Colonic mucosa (tissue), 4 donors: Measurements from ENCODE around the gene MFNG. TPM values are rescaled to one million over a fixed set of nuclear protein-coding genes. Genes with fewer than 3 reads are reported as not detected.

Experiments
- DNase-seq: peaks from one replicate; pipeline ENCODE4 v3.0.0-alpha.2; 2020
- H3K27ac ChIP-seq: fragments of 200-600 bp; one replicate; pipeline ENCODE4 v1.8.0; 2021
- H3K27me3 ChIP-seq: fragments of 200-600 bp; one replicate; pipeline ENCODE4 v1.8.0; 2021
- H3K36me3 ChIP-seq: fragments of 200-600 bp; one replicate; pipeline ENCODE4 v1.8.0; 2021
- H3K4me1 ChIP-seq: fragments of 200-600 bp; one replicate; pipeline ENCODE4 v1.8.0; 2021; ENCODE audit warnings: mild to moderate bottlenecking
- H3K4me3 ChIP-seq: fragments of 200-600 bp; one replicate; pipeline ENCODE4 v1.8.0; 2021
- H3K9ac ChIP-seq, 2 donors: one replicate each; pipeline ENCODE4 v1.7.0; 2013; ENCODE audit warnings: control low read depth in 2 of 2, low read depth in 2 of 2, low read length in 2 of 2
- H3K9me3 ChIP-seq: fragments of 200-600 bp; one replicate; pipeline ENCODE4 v1.8.0; 2021
- intact Hi-C: fragments of 100-400 bp; cut with DNase I; formaldehyde crosslinking; loops from one replicate; pipeline ENCODE4 v1.14.1; 2022
- total RNA-seq, 2 donors: library from RNA; stranded (reverse); fragmentation: NEBNext Ultra II Directional in 1 of 2; extraction: Animal tissue kit (Norgen Biotek cat#: 25700) in 1 of 2; gene quantifications; one replicate each; pipeline ENCODE4 v1.2.1, GENCODE V29; 2021
- TF ChIP-seq, protein P1 (sequence below): fragments of 200-600 bp; IDR thresholded peaks from one replicate; pipeline ENCODE4 v1.8.0; 2022; ENCODE audit warnings: antibody characterized with exemption, mild to moderate bottlenecking
- donor health status: healthy.
- donor health status: DM: no; HTN: no; CAD: no.
- donor health status: DM: no; HTN: no; CAD: no.

The MFNG gene
- total RNA-seq, 2 donors from 2014 or later, result 6.5 to 10.7 TPM

DNA sequence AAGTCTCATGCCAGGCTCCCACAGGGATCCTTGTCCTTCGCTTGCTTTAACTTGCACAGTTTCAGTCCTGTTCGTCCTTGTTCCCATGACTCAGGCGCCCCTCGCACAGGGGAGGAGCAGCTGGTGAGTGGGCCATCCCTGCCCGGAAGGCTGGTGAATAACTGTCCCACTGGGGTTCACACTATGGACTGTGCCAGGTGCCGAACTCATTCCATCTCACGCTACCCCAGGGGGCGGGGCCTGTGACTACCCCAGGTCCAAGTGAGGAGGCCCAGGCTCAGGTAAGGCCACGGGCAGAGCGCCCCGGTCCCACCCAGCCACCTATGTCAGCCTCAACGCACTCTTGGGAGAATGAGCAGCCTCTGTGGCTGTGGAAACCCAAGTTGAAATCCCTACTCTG, 40.2 kb upstream of the MFNG start:
- Histone ChIP-seq H3K4me3 (no peak overlapping the region), H3K9me3 (no peaks in the 10 kb centered on the region), H3K36me3 (no peaks in the 10 kb centered on the region), H3K27ac (no peak overlapping the region), H3K27me3 (no peaks in the 10 kb centered on the region), H3K9ac (no peak overlapping the region), H3K4me1 (peaks cover 8% of the 10 kb centered on the region)
- DNase-seq, result no peak
- TF ChIP-seq, protein P1, sequence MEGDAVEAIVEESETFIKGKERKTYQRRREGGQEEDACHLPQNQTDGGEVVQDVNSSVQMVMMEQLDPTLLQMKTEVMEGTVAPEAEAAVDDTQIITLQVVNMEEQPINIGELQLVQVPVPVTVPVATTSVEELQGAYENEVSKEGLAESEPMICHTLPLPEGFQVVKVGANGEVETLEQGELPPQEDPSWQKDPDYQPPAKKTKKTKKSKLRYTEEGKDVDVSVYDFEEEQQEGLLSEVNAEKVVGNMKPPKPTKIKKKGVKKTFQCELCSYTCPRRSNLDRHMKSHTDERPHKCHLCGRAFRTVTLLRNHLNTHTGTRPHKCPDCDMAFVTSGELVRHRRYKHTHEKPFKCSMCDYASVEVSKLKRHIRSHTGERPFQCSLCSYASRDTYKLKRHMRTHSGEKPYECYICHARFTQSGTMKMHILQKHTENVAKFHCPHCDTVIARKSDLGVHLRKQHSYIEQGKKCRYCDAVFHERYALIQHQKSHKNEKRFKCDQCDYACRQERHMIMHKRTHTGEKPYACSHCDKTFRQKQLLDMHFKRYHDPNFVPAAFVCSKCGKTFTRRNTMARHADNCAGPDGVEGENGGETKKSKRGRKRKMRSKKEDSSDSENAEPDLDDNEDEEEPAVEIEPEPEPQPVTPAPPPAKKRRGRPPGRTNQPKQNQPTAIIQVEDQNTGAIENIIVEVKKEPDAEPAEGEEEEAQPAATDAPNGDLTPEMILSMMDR, result no peak
- intact Hi-C loops, result no loop called here

DNA sequence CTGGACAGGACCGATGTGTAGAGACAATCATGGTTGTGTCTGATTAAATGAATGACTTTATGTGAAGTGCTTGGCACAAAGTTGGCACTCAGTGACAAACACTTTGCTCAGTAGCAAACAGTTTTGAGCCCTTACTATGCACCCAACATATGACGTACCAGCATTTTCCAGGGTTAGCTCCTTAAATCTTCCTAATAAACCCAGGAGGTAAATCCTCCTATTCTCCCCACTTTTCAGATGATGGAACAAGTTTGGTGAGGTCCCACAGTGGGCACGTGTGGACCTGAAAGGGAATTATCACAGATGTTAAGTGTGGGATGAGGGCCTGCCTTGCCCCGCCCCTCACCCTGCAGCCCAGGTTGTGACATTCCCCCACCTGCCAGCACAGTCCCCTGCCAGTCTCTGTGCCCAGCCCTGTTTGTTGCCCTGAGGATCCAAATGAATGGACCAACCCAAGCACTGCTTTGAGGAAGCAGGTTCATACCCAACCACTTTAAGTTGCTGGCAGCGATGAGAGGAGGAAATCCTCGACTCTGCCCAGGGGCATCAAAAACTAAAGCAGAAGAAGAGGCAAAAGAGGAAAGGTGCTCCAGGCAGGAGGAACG, 39.7 kb upstream of the MFNG start:
- H3K36me3 ChIP-seq, result no peaks in the 10 kb centered on the region
- DNase-seq, result no peak
- no peaks in the 10 kb centered on the region for H3K27me3 ChIP-seq
- no peaks in the 10 kb centered on the region for H3K9me3 ChIP-seq
- no peak overlapping the region for H3K4me3 ChIP-seq
- H3K9ac ChIP-seq, result no peak overlapping the region
- H3K4me1 ChIP-seq, result peaks cover 11% of the 10 kb centered on the region
- intact Hi-C loops, result no loop called here
- H3K27ac ChIP-seq, result no peak overlapping the region
- TF ChIP-seq, protein P1, result no peak

DNA sequence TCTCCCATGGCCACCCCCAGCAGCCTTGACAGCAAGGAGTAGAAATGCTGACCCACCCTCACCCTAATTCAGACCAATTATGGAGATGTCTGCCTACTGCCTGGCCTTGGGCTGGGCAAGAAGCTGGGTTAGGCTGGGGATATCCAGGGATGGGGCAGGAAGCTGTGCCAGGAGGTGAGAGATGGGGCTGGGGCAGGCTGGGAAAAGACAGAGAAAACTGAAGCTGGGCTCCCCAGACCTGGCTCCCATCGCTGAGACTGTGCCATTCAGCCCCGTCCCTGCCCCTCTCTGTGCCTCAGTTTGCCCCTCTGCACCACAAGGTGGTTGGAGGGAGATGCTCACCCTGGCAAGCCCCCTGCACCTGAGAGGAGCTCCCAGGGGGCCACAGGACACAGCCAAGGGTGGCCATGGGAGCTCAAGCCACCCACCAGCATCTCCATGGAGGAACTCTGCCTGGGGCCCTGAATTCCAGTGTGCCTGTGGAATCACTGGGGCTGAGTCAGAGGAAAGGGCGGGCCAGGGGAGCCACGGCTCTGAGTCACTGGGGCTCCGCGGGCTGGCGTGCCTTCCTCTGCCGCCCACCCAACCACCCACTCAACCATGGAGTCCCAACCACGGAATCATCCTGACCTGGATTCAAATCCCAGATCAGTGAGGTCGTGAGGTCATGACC, 39.0 kb upstream of the MFNG start:
- intact Hi-C loops, result no loop called here
- Histone ChIP-seq H3K9ac (no peak overlapping the region), H3K4me1 (peaks cover 11% of the 10 kb centered on the region), H3K36me3 (no peaks in the 10 kb centered on the region), H3K27ac (no peak overlapping the region), H3K4me3 (no peak overlapping the region), H3K9me3 (no peaks in the 10 kb centered on the region), H3K27me3 (no peaks in the 10 kb centered on the region)
- TF ChIP-seq, protein P1, result no peak
- no peak for DNase-seq

DNA sequence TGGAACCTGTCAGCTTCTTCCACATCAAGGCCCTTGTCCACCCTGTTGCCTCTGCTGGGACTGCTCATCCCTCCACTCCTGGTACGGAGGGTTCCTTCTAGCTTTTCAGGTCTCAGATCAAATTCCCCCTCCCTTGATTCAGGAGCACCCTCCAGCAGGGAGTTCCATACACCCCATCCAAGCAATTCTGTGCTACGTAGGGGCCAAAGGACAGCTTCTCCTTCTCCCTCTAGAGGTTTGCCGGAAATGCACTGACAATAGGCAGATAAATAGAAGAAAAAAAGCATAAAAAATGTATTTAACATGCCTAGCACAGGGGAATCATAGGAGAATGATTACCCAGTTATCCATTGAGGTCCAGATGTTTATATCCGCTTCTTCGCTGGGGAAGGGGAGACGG, 36.3 kb upstream of the MFNG start:
- no peak overlapping the region for H3K27ac ChIP-seq
- no peaks in the 10 kb centered on the region for H3K9me3 ChIP-seq
- no peak overlapping the region for H3K9ac ChIP-seq
- TF ChIP-seq, protein P1, result no peak
- H3K4me1 ChIP-seq, result peaks cover 11% of the 10 kb centered on the region
- intact Hi-C loops, result no loop called here
- no peaks in the 10 kb centered on the region for H3K27me3 ChIP-seq
- DNase-seq, result no peak
- H3K36me3 ChIP-seq, result no peaks in the 10 kb centered on the region
- no peak overlapping the region for H3K4me3 ChIP-seq

DNA sequence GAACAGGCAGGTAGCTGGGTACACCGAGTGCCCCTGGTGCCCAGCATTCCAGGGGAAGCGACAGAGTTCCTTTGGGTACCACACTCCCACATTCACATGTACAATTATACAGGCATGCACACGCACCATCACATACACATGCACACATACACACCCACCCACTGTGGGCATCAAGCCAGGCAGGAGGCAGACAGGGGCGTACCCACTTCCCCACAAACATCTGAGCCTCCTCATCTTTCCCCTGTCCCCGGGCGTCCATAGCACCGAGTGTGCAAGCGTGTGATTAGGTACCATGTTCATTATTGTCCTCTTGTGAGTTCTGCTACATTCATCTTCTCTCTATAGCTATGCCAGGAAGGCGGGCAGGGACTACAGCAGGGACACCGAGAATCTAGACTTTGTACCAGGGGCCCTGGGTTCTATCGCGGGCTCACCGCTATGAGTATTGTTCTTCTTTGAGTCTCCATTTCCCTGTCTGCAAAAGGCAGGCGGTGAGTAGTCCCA, 35.1 kb upstream of the MFNG start:
- H3K4me1 ChIP-seq, result peaks cover 11% of the 10 kb centered on the region
- TF ChIP-seq, protein P1, result no peak
- peak; percentile 74 for DNase-seq
- H3K9me3 ChIP-seq, result no peaks in the 10 kb centered on the region
- H3K36me3 ChIP-seq, result no peaks in the 10 kb centered on the region
- peak overlapping the region; percentile 31 for H3K27ac ChIP-seq
- no peaks in the 10 kb centered on the region for H3K27me3 ChIP-seq
- peak overlapping the region; percentile 16 to 54 for H3K9ac ChIP-seq
- intact Hi-C loops, result no loop called here
- no peak overlapping the region for H3K4me3 ChIP-seq
